ENCODE data around the gene IL34. TPM values are rescaled to one million over a fixed set of nuclear protein-coding genes. Genes with fewer than 3 reads are reported as not detected.

Gene IL34
- total RNA-seq, 2 experiments from 2014 or later = not detected

GRCh38 chr16:70608521-70608920 lies 37.8 kb upstream of the IL34 start:
- H3K4me1 ChIP-seq (ENCODE audit: insufficient read depth, low read length, poor library complexity, severe bottlenecking) = no peaks in the 10 kb centered on the region
- ChIA-PET POLR2A (interaction anchor here (0.5 kb wide), 1 partner anchor 61 kb away, joined by 3 read pairs; no protein-coding TSS in a partner anchor), CTCF (ENCODE audit: unreplicated experiment) (no interaction called here)
- intact Hi-C loops (cut with micrococcal nuclease; ENCODE audit: unreplicated experiment) = no loop called here
- H2AFZ ChIP-seq (ENCODE audit: low read length) = no peak overlapping the region
- no peaks in the 10 kb centered on the region for H4K20me1 ChIP-seq (ENCODE audit: insufficient read depth, low read length)
- H3K9me3 ChIP-seq (ENCODE audit: low read length) = no peaks in the 10 kb centered on the region
- H3K79me2 ChIP-seq (ENCODE audit: insufficient read depth, low read depth, low read length) = no peaks in the 10 kb centered on the region
- no peak overlapping the region for H3K4me2 ChIP-seq (ENCODE audit: low read length)
- no peak overlapping the region for H3K27ac ChIP-seq (ENCODE audit: low read depth, low read length, poor library complexity, severe bottlenecking)
- no peak for TF ChIP-seq EZH2phosphoT487 (IDR thresholded peaks at IDR 0.05; ENCODE audit: borderline replicate concordance, low read depth, low read length)
- no peak for TF ChIP-seq CTCF (conservative IDR thresholded peaks at IDR 0.05; ENCODE audit: low read length)
- no TSS peak for BruUV-seq (replicated peaks)
- DNase-seq (ENCODE audit: low spot score) = no peak
- H3K9me2 ChIP-seq (ENCODE audit: insufficient read depth, low read length) = no peaks in the 10 kb centered on the region
- no peaks in the 10 kb centered on the region for H3K36me3 ChIP-seq (ENCODE audit: insufficient read depth, low read length)
- no peak overlapping the region for H3K4me3 ChIP-seq (ENCODE audit: low read depth, low read length, poor library complexity, severe bottlenecking)

- no TSS peak for BruUV-seq (replicated peaks)
- intact Hi-C loops (cut with micrococcal nuclease; ENCODE audit: unreplicated experiment) = no loop called here
- Histone ChIP-seq H3K79me2 (ENCODE audit: insufficient read depth, low read depth, low read length) (no peaks in the 10 kb centered on the region), H3K27ac (ENCODE audit: low read depth, low read length, poor library complexity, severe bottlenecking) (no peak overlapping the region), H3K9me3 (ENCODE audit: low read length) (no peaks in the 10 kb centered on the region), H4K20me1 (ENCODE audit: insufficient read depth, low read length) (no peaks in the 10 kb centered on the region), H3K4me2 (ENCODE audit: low read length) (no peak overlapping the region), H3K4me1 (ENCODE audit: insufficient read depth, low read length, poor library complexity, severe bottlenecking) (no peaks in the 10 kb centered on the region), H3K9me2 (ENCODE audit: insufficient read depth, low read length) (no peaks in the 10 kb centered on the region), H3K36me3 (ENCODE audit: insufficient read depth, low read length) (no peaks in the 10 kb centered on the region), H2AFZ (ENCODE audit: low read length) (no peak overlapping the region), H3K4me3 (ENCODE audit: low read depth, low read length, poor library complexity, severe bottlenecking) (no peak overlapping the region)
- TF ChIP-seq CTCF (conservative IDR thresholded peaks at IDR 0.05; ENCODE audit: low read length) (no peak), EZH2phosphoT487 (IDR thresholded peaks at IDR 0.05; ENCODE audit: borderline replicate concordance, low read depth, low read length) (no peak)
- CTCF ChIA-PET (ENCODE audit: unreplicated experiment) = no interaction called here
- DNase-seq (ENCODE audit: low spot score) = no peak
- POLR2A ChIA-PET = interaction anchor here (0.6 kb wide), 2 partner anchors 18 to 741 kb away, joined by 3 to 4 read pairs; no protein-coding TSS in a partner anchor
Measured at GRCh38 chr16:70610273-70611223, 35.8 kb upstream of the IL34 start.

- Histone ChIP-seq H3K9me3 (ENCODE audit: low read length) (no peaks in the 10 kb centered on the region), H3K4me1 (ENCODE audit: insufficient read depth, low read length, poor library complexity, severe bottlenecking) (no peaks in the 10 kb centered on the region), H4K20me1 (ENCODE audit: insufficient read depth, low read length) (no peaks in the 10 kb centered on the region), H3K9me2 (ENCODE audit: insufficient read depth, low read length) (no peaks in the 10 kb centered on the region), H3K4me2 (ENCODE audit: low read length) (no peak overlapping the region), H3K36me3 (ENCODE audit: insufficient read depth, low read length) (no peaks in the 10 kb centered on the region), H3K27ac (ENCODE audit: low read depth, low read length, poor library complexity, severe bottlenecking) (no peak overlapping the region), H2AFZ (ENCODE audit: low read length) (no peak overlapping the region), H3K4me3 (ENCODE audit: low read depth, low read length, poor library complexity, severe bottlenecking) (no peak overlapping the region), H3K79me2 (ENCODE audit: insufficient read depth, low read depth, low read length) (no peaks in the 10 kb centered on the region)
- DNase-seq (ENCODE audit: low spot score) = no peak
- intact Hi-C loops (cut with micrococcal nuclease; ENCODE audit: unreplicated experiment) = no loop called here
- ChIA-PET CTCF (ENCODE audit: unreplicated experiment) (no interaction called here), POLR2A (interaction anchor here (0.6 to 0.9 kb wide), 3 partner anchors 17 to 741 kb away, joined by 3 to 4 read pairs (median 4); no protein-coding TSS in a partner anchor)
- TF ChIP-seq CTCF (conservative IDR thresholded peaks at IDR 0.05; ENCODE audit: low read length) = no peak
- TF ChIP-seq EZH2phosphoT487 (IDR thresholded peaks at IDR 0.05; ENCODE audit: borderline replicate concordance, low read depth, low read length) = no peak
- no TSS peak for BruUV-seq (replicated peaks)
Measured at GRCh38 chr16:70611224-70611598, 35.1 kb upstream of the IL34 start.

Data from OCI-LY7 (cell line).